ENCODE data around the gene FARS2. TPM values are rescaled to one million over a fixed set of nuclear protein-coding genes. Genes with fewer than 3 reads are reported as not detected.
A peak's percentile ranks its signal among the peaks of the same experiment; 100 is the strongest.

FARS2 gene
- total and polyA plus RNA-seq, 4 experiments from 2014 or later = 15.6 to 48.4 (median 24.3) TPM

GRCh38 chr6:5729813-5730517 lies 468.7 kb downstream of the FARS2 start:
- Mint-ChIP-seq H3K27ac (peak overlapping the region in 1 of 7 donors; percentile 77), H3K4me1 (peaks cover 0 to 14% (median 5%) of the 10 kb centered on the region in 4 donors), H3K36me3 (peaks cover 0 to 13% of the 10 kb centered on the region in 2 donors), H3K9me3 (no peaks in the 10 kb centered on the region), H3K27me3 (no peaks in the 10 kb centered on the region), H3K4me3 (no peak overlapping the region)
- DNase-seq = no peak
- Histone ChIP-seq H3K4me1 (ENCODE audit: insufficient read depth, low read length) (no peaks in the 10 kb centered on the region), H3K27ac (ENCODE audit: low read depth, low read length) (no peak overlapping the region), H3K36me3 (ENCODE audit: insufficient read depth, low read length) (no peaks in the 10 kb centered on the region), H3K4me3 (ENCODE audit: low read length in 2 of 2) (no peak overlapping the region), H3K27me3 (ENCODE audit: insufficient read depth, low read length) (no peaks in the 10 kb centered on the region), H3K9me3 (ENCODE audit: control insufficient read depth in 1 of 2, low read length in 2 of 2) (no peaks in the 10 kb centered on the region)
- intact Hi-C loops (cut with micrococcal nuclease) = no loop called here
- ChIA-PET CTCF (ENCODE audit: partially characterized antibody) (no interaction called here), POLR2A (ENCODE audit: partially characterized antibody) (no interaction called here)

GRCh38 chr6:5730585-5731263 lies 469.4 kb downstream of the FARS2 start:
- Mint-ChIP-seq H3K4me3 (no peak overlapping the region), H3K36me3 (peaks cover 0 to 13% of the 10 kb centered on the region in 2 donors), H3K4me1 (peaks cover 0 to 12% (median 2%) of the 10 kb centered on the region in 4 donors), H3K9me3 (no peaks in the 10 kb centered on the region), H3K27me3 (no peaks in the 10 kb centered on the region), H3K27ac (peak overlapping the region in 2 of 7 donors; percentile 8 to 61)
- no peak for DNase-seq
- CTCF ChIA-PET (ENCODE audit: partially characterized antibody) = no interaction called here
- H3K9me3 ChIP-seq (ENCODE audit: control insufficient read depth in 1 of 2, low read length in 2 of 2) = no peaks in the 10 kb centered on the region
- intact Hi-C loops (cut with micrococcal nuclease) = no loop called here
- H3K27me3 ChIP-seq (ENCODE audit: insufficient read depth, low read length) = no peaks in the 10 kb centered on the region
- POLR2A ChIA-PET (ENCODE audit: partially characterized antibody) = no interaction called here
- H3K36me3 ChIP-seq (ENCODE audit: insufficient read depth, low read length) = no peaks in the 10 kb centered on the region
- H3K27ac ChIP-seq (ENCODE audit: low read depth, low read length) = no peak overlapping the region
- no peaks in the 10 kb centered on the region for H3K4me1 ChIP-seq (ENCODE audit: insufficient read depth, low read length)
- H3K4me3 ChIP-seq (ENCODE audit: low read length in 2 of 2) = no peak overlapping the region

GRCh38 chr6:5731435-5731834 lies 470.1 kb downstream of the FARS2 start:
- Histone ChIP-seq H3K4me1 (ENCODE audit: insufficient read depth, low read length) (no peaks in the 10 kb centered on the region), H3K36me3 (ENCODE audit: insufficient read depth, low read length) (no peaks in the 10 kb centered on the region), H3K27me3 (ENCODE audit: insufficient read depth, low read length) (no peaks in the 10 kb centered on the region), H3K27ac (ENCODE audit: low read depth, low read length) (no peak overlapping the region), H3K9me3 (ENCODE audit: control insufficient read depth in 1 of 2, low read length in 2 of 2) (no peaks in the 10 kb centered on the region), H3K4me3 (ENCODE audit: low read length in 2 of 2) (no peak overlapping the region)
- no peak overlapping the region for H3K4me3 Mint-ChIP-seq
- no peak overlapping the region for H3K27ac Mint-ChIP-seq
- ChIA-PET POLR2A (ENCODE audit: partially characterized antibody) (no interaction called here), CTCF (ENCODE audit: partially characterized antibody) (no interaction called here)
- peaks cover 0 to 13% of the 10 kb centered on the region in 2 donors for H3K36me3 Mint-ChIP-seq
- DNase-seq = no peak
- H3K27me3 Mint-ChIP-seq = no peaks in the 10 kb centered on the region
- H3K4me1 Mint-ChIP-seq = peaks cover 0 to 12% (median 2%) of the 10 kb centered on the region in 4 donors
- intact Hi-C loops (cut with micrococcal nuclease) = no loop called here
- H3K9me3 Mint-ChIP-seq = no peaks in the 10 kb centered on the region

GRCh38 chr6:5732496-5732895 lies 471.2 kb downstream of the FARS2 start:
- CTCF ChIA-PET (ENCODE audit: partially characterized antibody) = no interaction called here
- no peak for DNase-seq
- Mint-ChIP-seq H3K4me3 (no peak overlapping the region), H3K27ac (peak overlapping the region in 1 of 7 donors; percentile 28), H3K4me1 (peaks cover 0 to 12% (median 2%) of the 10 kb centered on the region in 4 donors), H3K9me3 (no peaks in the 10 kb centered on the region), H3K36me3 (peaks cover 0 to 13% of the 10 kb centered on the region in 2 donors), H3K27me3 (no peaks in the 10 kb centered on the region)
- no peak overlapping the region for H3K4me3 ChIP-seq (ENCODE audit: low read length in 2 of 2)
- POLR2A ChIA-PET (ENCODE audit: partially characterized antibody) = no interaction called here
- H3K27ac ChIP-seq (ENCODE audit: low read depth, low read length) = no peak overlapping the region
- H3K36me3 ChIP-seq (ENCODE audit: insufficient read depth, low read length) = no peaks in the 10 kb centered on the region
- no peaks in the 10 kb centered on the region for H3K4me1 ChIP-seq (ENCODE audit: insufficient read depth, low read length)
- no peaks in the 10 kb centered on the region for H3K9me3 ChIP-seq (ENCODE audit: control insufficient read depth in 1 of 2, low read length in 2 of 2)
- no peaks in the 10 kb centered on the region for H3K27me3 ChIP-seq (ENCODE audit: insufficient read depth, low read length)
- intact Hi-C loops (cut with micrococcal nuclease) = no loop called here

GRCh38 chr6:5736016-5736738 lies 474.9 kb downstream of the FARS2 start:
- POLR2A ChIA-PET (ENCODE audit: partially characterized antibody) = no interaction called here
- H3K4me3 Mint-ChIP-seq = no peak overlapping the region
- CTCF ChIA-PET (ENCODE audit: partially characterized antibody) = interaction anchor here (1.9 kb wide), 1 partner anchor 11 kb away, joined by 8 read pairs; no protein-coding TSS in a partner anchor
- Histone ChIP-seq H3K9me3 (ENCODE audit: control insufficient read depth in 1 of 2, low read length in 2 of 2) (no peaks in the 10 kb centered on the region), H3K27ac (ENCODE audit: low read depth, low read length) (no peak overlapping the region), H3K27me3 (ENCODE audit: insufficient read depth, low read length) (no peaks in the 10 kb centered on the region), H3K4me1 (ENCODE audit: insufficient read depth, low read length) (no peaks in the 10 kb centered on the region), H3K36me3 (ENCODE audit: insufficient read depth, low read length) (no peaks in the 10 kb centered on the region), H3K4me3 (ENCODE audit: low read length in 2 of 2) (no peak overlapping the region)
- no peak overlapping the region for H3K27ac Mint-ChIP-seq
- H3K9me3 Mint-ChIP-seq = no peaks in the 10 kb centered on the region
- intact Hi-C loops (cut with micrococcal nuclease) = no loop called here
- DNase-seq = no peak
- H3K36me3 Mint-ChIP-seq = peaks cover 2 to 19% of the 10 kb centered on the region in 2 donors
- H3K27me3 Mint-ChIP-seq = no peaks in the 10 kb centered on the region
- H3K4me1 Mint-ChIP-seq = peaks cover 0 to 6% (median under 1%) of the 10 kb centered on the region in 4 donors

- Histone ChIP-seq H3K4me1 (ENCODE audit: insufficient read depth, low read length) (no peaks in the 10 kb centered on the region), H3K27ac (ENCODE audit: low read depth, low read length) (no peak overlapping the region), H3K4me3 (ENCODE audit: low read length in 2 of 2) (no peak overlapping the region), H3K27me3 (ENCODE audit: insufficient read depth, low read length) (no peaks in the 10 kb centered on the region), H3K9me3 (ENCODE audit: control insufficient read depth in 1 of 2, low read length in 2 of 2) (no peaks in the 10 kb centered on the region), H3K36me3 (ENCODE audit: insufficient read depth, low read length) (no peaks in the 10 kb centered on the region)
- ChIA-PET CTCF (ENCODE audit: partially characterized antibody) (no interaction called here), POLR2A (ENCODE audit: partially characterized antibody) (no interaction called here)
- intact Hi-C loops (cut with micrococcal nuclease) = no loop called here
- H3K9me3 Mint-ChIP-seq = no peaks in the 10 kb centered on the region
- peaks cover 0 to 2% (median under 1%) of the 10 kb centered on the region in 4 donors for H3K4me1 Mint-ChIP-seq
- no peak for DNase-seq
- no peaks in the 10 kb centered on the region for H3K27me3 Mint-ChIP-seq
- no peak overlapping the region for H3K27ac Mint-ChIP-seq
- H3K4me3 Mint-ChIP-seq = no peak overlapping the region
- H3K36me3 Mint-ChIP-seq = peaks cover 2 to 24% of the 10 kb centered on the region in 2 donors
Measured at GRCh38 chr6:5737460-5737859, 476.1 kb downstream of the FARS2 start.

GRCh38 chr6:5738211-5738610 lies 476.9 kb downstream of the FARS2 start:
- no peak for DNase-seq
- Mint-ChIP-seq H3K36me3 (peaks cover 2 to 22% of the 10 kb centered on the region in 2 donors), H3K9me3 (no peaks in the 10 kb centered on the region), H3K4me3 (no peak overlapping the region), H3K27me3 (no peaks in the 10 kb centered on the region), H3K27ac (no peak overlapping the region), H3K4me1 (peaks cover 0 to 2% (median 0%) of the 10 kb centered on the region in 4 donors)
- ChIA-PET CTCF (ENCODE audit: partially characterized antibody) (no interaction called here), POLR2A (ENCODE audit: partially characterized antibody) (no interaction called here)
- Histone ChIP-seq H3K4me3 (ENCODE audit: low read length in 2 of 2) (no peak overlapping the region), H3K9me3 (ENCODE audit: control insufficient read depth in 1 of 2, low read length in 2 of 2) (no peaks in the 10 kb centered on the region), H3K27me3 (ENCODE audit: insufficient read depth, low read length) (no peaks in the 10 kb centered on the region), H3K36me3 (ENCODE audit: insufficient read depth, low read length) (no peaks in the 10 kb centered on the region), H3K4me1 (ENCODE audit: insufficient read depth, low read length) (no peaks in the 10 kb centered on the region), H3K27ac (ENCODE audit: low read depth, low read length) (no peak overlapping the region)
- intact Hi-C loops (cut with micrococcal nuclease) = no loop called here
